A549 (cell line): ENCODE measurements around the gene TAS2R30. TPM values are rescaled to one million over a fixed set of nuclear protein-coding genes. Genes with fewer than 3 reads are reported as not detected.

Experiments used
- ATAC-seq, 2 experiments: fragments of 200-7000 bp in 1 of 2; fragments of >200 bp in 1 of 2; cut with Nextera tagmentation in 1 of 2; cut with Tn5 transposase in 1 of 2; 3 replicates each; pipeline versions ENCODE4 v1.8.0 to v1.9.1; 2018 to 2020; ENCODE audit warnings: mild to moderate bottlenecking in 1 of 2, moderate library complexity in 1 of 2
- CTCF ChIA-PET: fragments of 300-600 bp; sonication (Branson Sonifier 250); formaldehyde crosslinking; extraction: SDS; loops from one replicate; lab custom pipeline; 2021; ENCODE audit warnings: antibody characterized with exemption, inconsistent platforms; lab: Yijun Ruan, JAX
- POLR2A ChIA-PET: fragments of 350-600 bp; formaldehyde crosslinking; extraction: SDS; loops from one replicate; lab custom pipeline; 2021; ENCODE audit warnings: antibody characterized with exemption, inconsistent platforms; lab: Yijun Ruan, JAX
- DNase-seq, 2 experiments: peaks; one replicate each; pipeline versions ENCODE4 v3.0.0 to v3.0.0-alpha.2; 2011 to 2016; ENCODE audit warnings: low read depth in 1 of 2, low spot score in 1 of 2
- FAIRE-seq: peaks from 2 replicates; lab custom pipeline; 2011; peaks lifted over from hg19 to GRCh38; lab: Jason Lieb, UNC
- H3K27ac ChIP-seq, 2 experiments: fragments of >200 bp; sonication (Bioruptor Twin); formaldehyde crosslinking; 3 replicates each; pipeline ENCODE4 v1.5.1; 2016 to 2017
- H3K4me1 ChIP-seq: fragments of >200 bp; sonication (Bioruptor Twin); formaldehyde crosslinking; 3 replicates; pipeline ENCODE4 v1.6.1; 2016
- H3K4me2 ChIP-seq: fragments of >200 bp; sonication (Bioruptor Twin); formaldehyde crosslinking; 3 replicates; pipeline ENCODE4 v1.6.1; 2016
- H3K4me3 ChIP-seq: fragments of >200 bp; sonication (Bioruptor Twin); formaldehyde crosslinking; 3 replicates; pipeline ENCODE4 v1.5.1; 2016
- H3K9me3 ChIP-seq: fragments of >200 bp; sonication (Bioruptor Twin); formaldehyde crosslinking; 3 replicates; pipeline ENCODE4 v1.6.1; 2016
- BHLHE40 ChIP-seq: IDR thresholded peaks from 2 replicates; pipeline ENCODE4 v1.6.1; 2012; ENCODE audit warnings: low read depth, low read length, inconsistent platforms
- CBX8 ChIP-seq: fragments of 200-600 bp; sonication (generic); IDR thresholded peaks from 2 replicates; pipeline ENCODE4 v1.6.1; 2016
- CHD4 ChIP-seq: fragments of 200-600 bp; sonication (generic); IDR thresholded peaks from 2 replicates; pipeline ENCODE4 v1.6.1; 2016; ENCODE audit warnings: antibody characterized with exemption, mild to moderate bottlenecking, borderline replicate concordance
- EHF ChIP-seq: fragments of 250-450 bp; sonication (Bioruptor Pico); IDR thresholded peaks from 2 replicates; pipeline ENCODE4 v1.5.0; 2020; ENCODE audit warnings: mild to moderate bottlenecking
- EHMT2 ChIP-seq: fragments of 200-600 bp; sonication (generic); IDR thresholded peaks from 2 replicates; pipeline ENCODE4 v1.6.1; 2016; ENCODE audit warnings: antibody characterized with exemption, low read depth, mild to moderate bottlenecking, moderate library complexity
- GATA3 ChIP-seq: IDR thresholded peaks from 2 replicates; pipeline ENCODE4 v1.6.1; 2012; ENCODE audit warnings: borderline replicate concordance
- HEYL ChIP-seq: fragments of 250-450 bp; sonication (Bioruptor Pico); IDR thresholded peaks from 2 replicates; pipeline ENCODE4 v1.8.0; 2021; ENCODE audit warnings: mild to moderate bottlenecking, moderate library complexity
- HOXB5 ChIP-seq: fragments of 250-450 bp; sonication (Bioruptor Pico); IDR thresholded peaks from 2 replicates; pipeline ENCODE4 v1.5.0; 2020; ENCODE audit warnings: mild to moderate bottlenecking, moderate library complexity
- KDM5A ChIP-seq: fragments of 200-600 bp; sonication (generic); IDR thresholded peaks from 2 replicates; pipeline ENCODE4 v1.6.1; 2016; ENCODE audit warnings: antibody characterized with exemption, mild to moderate bottlenecking
- MAFK ChIP-seq: fragments of 450-650 bp; IDR thresholded peaks from 2 replicates; pipeline ENCODE4 v1.6.1; 2014; ENCODE audit not compliant: partially characterized antibody
- MAZ ChIP-seq: fragments of 150-350 bp; IDR thresholded peaks from 2 replicates; pipeline ENCODE4 v1.6.1; 2014; ENCODE audit warnings: antibody characterized with exemption, low read depth, low read length, borderline replicate concordance
- MYC ChIP-seq: IDR thresholded peaks from 2 replicates; pipeline ENCODE4 v1.6.1; 2012; ENCODE audit warnings: mild to moderate bottlenecking, inconsistent platforms, low read length, improper control_type of control experiment, borderline replicate concordance
- NFE2L2 ChIP-seq: fragments of 150-350 bp; conservative IDR thresholded peaks from 2 replicates; pipeline ENCODE4 v1.6.1; 2014; ENCODE audit warnings: low read length
- POLR2A ChIP-seq: IDR thresholded peaks from 2 replicates; pipeline ENCODE4 v1.6.1; 2012; ENCODE audit warnings: mild to moderate bottlenecking, low read length
- RAD21 ChIP-seq, 2 experiments: fragments of >200 bp in 1 of 2; sonication (Bioruptor Twin) in 1 of 2; formaldehyde crosslinking in 1 of 2; IDR thresholded peaks in 1 of 2; conservative IDR thresholded peaks in 1 of 2; 2 replicates in 1 of 2; 3 replicates in 1 of 2; pipeline ENCODE4 v1.6.1; 2012 to 2018; ENCODE audit warnings: inconsistent platforms in 1 of 2
- RARB ChIP-seq: fragments of 250-450 bp; sonication (Bioruptor Pico); IDR thresholded peaks from 2 replicates; pipeline ENCODE4 v1.8.0; 2021; ENCODE audit warnings: mild to moderate bottlenecking, moderate library complexity
- SMC3 ChIP-seq: fragments of >200 bp; sonication (Bioruptor Twin); formaldehyde crosslinking; IDR thresholded peaks from 3 replicates; pipeline ENCODE4 v1.6.1; 2018; ENCODE audit warnings: inconsistent platforms
- ZFP36 ChIP-seq: fragments of 450-650 bp; IDR thresholded peaks from 2 replicates; pipeline ENCODE4 v1.6.1; 2014; ENCODE audit warnings: borderline replicate concordance; ENCODE audit not compliant: partially characterized antibody
- ZSCAN20 ChIP-seq: fragments of 250-450 bp; sonication (Bioruptor Pico); IDR thresholded peaks from 2 replicates; pipeline ENCODE4 v1.8.0; 2022; ENCODE audit warnings: mild to moderate bottlenecking, moderate library complexity
- WGBS: methylation state at CpG from one replicate; pipeline ENCODE4 v1.1.6; 2017; ENCODE audit errors: missing lambda C conversion rate; 5-methylcytosine and 5-hydroxymethylcytosine counted together
- polyA plus RNA-seq, 4 experiments: library from polyadenylated mRNA; depleted of rRNA in 3 of 4; stranded (reverse); fragments of >200 nt; fragmentation: RNase III in 1 of 4; extraction: RNeasy Plus Mini Kit Qiagen cat#74134 plus additional on column Dnase treatment in 1 of 4; gene quantifications; 2 replicates in 3 of 4; 3 replicates in 1 of 4; pipeline ENCODE4 v1.2.3, GENCODE V29; 2011 to 2017
- TF ChIP-seq, protein P1 (sequence below): fragments of >200 bp; sonication (Bioruptor Twin); formaldehyde crosslinking; IDR thresholded peaks from 3 replicates; pipeline ENCODE4 v1.5.1; 2016
- TF ChIP-seq, protein P2 (sequence below): fragments of 250-450 bp; sonication (Bioruptor Pico); IDR thresholded peaks from 2 replicates; pipeline ENCODE4 v1.5.0; 2021; ENCODE audit warnings: mild to moderate bottlenecking, moderate library complexity, borderline replicate concordance
- TF ChIP-seq, protein P3 (sequence below): fragments of >200 bp; sonication (Bioruptor Twin); formaldehyde crosslinking; IDR thresholded peaks from 3 replicates; pipeline ENCODE4 v1.6.1; 2016
- TF ChIP-seq, protein P4 (sequence below): IDR thresholded peaks from 2 replicates; pipeline ENCODE4 v1.6.1; 2012
- TF ChIP-seq, protein P5 (sequence below): fragments of 250-450 bp; sonication (Bioruptor Pico); IDR thresholded peaks from 2 replicates; pipeline ENCODE4 v1.5.0; 2020; ENCODE audit warnings: low read depth, mild to moderate bottlenecking, moderate library complexity
- TF ChIP-seq, protein P6 (sequence below): fragments of 450-650 bp; IDR thresholded peaks from 2 replicates; pipeline ENCODE4 v1.6.1; 2014; ENCODE audit warnings: antibody characterized with exemption

The TAS2R30 gene
- polyA plus RNA-seq, 2 of the 4 experiments (the other 2 are of a cell fraction): 0.26 TPM; not detected in 1

DNA sequence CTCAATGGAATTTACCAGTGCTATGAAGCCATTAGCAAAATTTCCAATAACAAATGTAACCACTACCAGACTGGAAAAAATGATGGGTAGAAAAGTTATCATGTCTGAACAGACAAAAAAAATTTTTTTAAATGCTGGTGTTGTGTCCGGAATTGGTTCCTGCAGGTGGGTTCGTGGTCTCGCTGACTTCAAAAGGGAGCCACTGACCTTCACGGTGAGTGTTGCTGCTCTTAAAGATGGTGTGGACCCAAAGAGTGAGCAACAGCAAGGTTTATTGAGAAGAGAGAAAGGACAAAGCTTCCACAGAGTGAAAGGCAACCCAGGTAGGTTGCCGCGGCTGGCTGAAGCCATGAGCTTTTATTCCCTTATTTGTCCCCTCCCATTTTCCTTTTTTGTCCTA is 42.3 kb downstream of the TAS2R30 start, which contains the start of gene TAS2R43:
TSS of gene TAS2R43 (minus strand) at position 186 of the 400 bp plus-strand sequence. CDS start at position 102, 84 bp downstream.
- no peak for DNase-seq
- Histone ChIP-seq H3K4me3 (no peak within 1 kb of the TSS), H3K4me2 (no peak within 1 kb of the TSS)
- WGBS: 90% methylated on average over 3 of the region's 6 CpGs
- TF ChIP-seq, protein P1, sequence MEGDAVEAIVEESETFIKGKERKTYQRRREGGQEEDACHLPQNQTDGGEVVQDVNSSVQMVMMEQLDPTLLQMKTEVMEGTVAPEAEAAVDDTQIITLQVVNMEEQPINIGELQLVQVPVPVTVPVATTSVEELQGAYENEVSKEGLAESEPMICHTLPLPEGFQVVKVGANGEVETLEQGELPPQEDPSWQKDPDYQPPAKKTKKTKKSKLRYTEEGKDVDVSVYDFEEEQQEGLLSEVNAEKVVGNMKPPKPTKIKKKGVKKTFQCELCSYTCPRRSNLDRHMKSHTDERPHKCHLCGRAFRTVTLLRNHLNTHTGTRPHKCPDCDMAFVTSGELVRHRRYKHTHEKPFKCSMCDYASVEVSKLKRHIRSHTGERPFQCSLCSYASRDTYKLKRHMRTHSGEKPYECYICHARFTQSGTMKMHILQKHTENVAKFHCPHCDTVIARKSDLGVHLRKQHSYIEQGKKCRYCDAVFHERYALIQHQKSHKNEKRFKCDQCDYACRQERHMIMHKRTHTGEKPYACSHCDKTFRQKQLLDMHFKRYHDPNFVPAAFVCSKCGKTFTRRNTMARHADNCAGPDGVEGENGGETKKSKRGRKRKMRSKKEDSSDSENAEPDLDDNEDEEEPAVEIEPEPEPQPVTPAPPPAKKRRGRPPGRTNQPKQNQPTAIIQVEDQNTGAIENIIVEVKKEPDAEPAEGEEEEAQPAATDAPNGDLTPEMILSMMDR: no peak
- no peak for TF ChIP-seq EHMT2
- TF ChIP-seq MAZ: no peak
- no peak for TF ChIP-seq KDM5A
- no peak for TF ChIP-seq MAFK
- TF ChIP-seq, all 56 proteins: peak for 0
- no peak within 1 kb of the TSS for H3K27ac ChIP-seq
- ChIA-PET POLR2A (no interaction called here), CTCF (no interaction called here)
- ATAC-seq (no peak), FAIRE-seq (no peak)
- no peaks in the 10 kb centered on the region for H3K9me3 ChIP-seq
- no peaks in the 10 kb centered on the region for H3K4me1 ChIP-seq

DNA sequence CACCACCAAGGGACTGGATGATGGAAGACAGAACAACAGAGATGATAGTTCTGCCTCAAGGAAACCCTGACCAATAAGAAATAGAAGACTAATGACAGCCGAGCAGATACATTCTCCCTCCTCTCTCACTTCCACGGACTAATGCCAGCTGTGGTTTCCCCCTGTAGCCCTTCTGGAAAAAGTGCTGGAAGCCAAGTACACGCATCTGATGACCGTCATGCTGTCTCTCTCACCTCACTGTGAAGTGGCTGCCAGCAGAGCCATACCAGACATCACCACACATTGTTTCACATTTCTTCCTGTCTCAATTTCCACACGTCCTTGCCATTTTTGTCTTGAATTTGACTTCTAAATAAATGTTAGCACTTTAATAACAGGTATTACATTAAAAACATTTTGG is 45.2 kb downstream of the TAS2R30 start:
- 0% methylated on average over 1 of the region's 5 CpGs for WGBS
- DNase-seq (no peak), ATAC-seq (no peak), FAIRE-seq (no peak)
- no peak overlapping the region for H3K4me2 ChIP-seq
- no peak overlapping the region for H3K4me3 ChIP-seq
- no peaks in the 10 kb centered on the region for H3K9me3 ChIP-seq
- TF ChIP-seq EHF (CRISPR knock-in tag) (no peak), EHMT2 (no peak), MYC (no peak), ZFP36 (no peak), NFE2L2 (no peak), CBX8 (no peak), SMC3 (no peak), CHD4 (no peak), BHLHE40 (no peak), RAD21 (conservative IDR thresholded peaks at IDR 0.05 in 1 of 2, IDR thresholded peaks at IDR 0.05 in 1 of 2) (no peak), RARB (CRISPR knock-in tag) (no peak)
- TF ChIP-seq, protein P2, sequence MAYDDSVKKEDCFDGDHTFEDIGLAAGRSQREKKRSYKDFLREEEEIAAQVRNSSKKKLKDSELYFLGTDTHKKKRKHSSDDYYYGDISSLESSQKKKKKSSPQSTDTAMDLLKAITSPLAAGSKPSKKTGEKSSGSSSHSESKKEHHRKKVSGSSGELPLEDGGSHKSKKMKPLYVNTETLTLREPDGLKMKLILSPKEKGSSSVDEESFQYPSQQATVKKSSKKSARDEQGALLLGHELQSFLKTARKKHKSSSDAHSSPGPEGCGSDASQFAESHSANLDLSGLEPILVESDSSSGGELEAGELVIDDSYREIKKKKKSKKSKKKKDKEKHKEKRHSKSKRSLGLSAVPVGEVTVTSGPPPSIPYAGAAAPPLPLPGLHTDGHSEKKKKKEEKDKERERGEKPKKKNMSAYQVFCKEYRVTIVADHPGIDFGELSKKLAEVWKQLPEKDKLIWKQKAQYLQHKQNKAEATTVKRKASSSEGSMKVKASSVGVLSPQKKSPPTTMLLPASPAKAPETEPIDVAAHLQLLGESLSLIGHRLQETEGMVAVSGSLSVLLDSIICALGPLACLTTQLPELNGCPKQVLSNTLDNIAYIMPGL (CRISPR knock-in tag): no peak
- TF ChIP-seq, protein P3, sequence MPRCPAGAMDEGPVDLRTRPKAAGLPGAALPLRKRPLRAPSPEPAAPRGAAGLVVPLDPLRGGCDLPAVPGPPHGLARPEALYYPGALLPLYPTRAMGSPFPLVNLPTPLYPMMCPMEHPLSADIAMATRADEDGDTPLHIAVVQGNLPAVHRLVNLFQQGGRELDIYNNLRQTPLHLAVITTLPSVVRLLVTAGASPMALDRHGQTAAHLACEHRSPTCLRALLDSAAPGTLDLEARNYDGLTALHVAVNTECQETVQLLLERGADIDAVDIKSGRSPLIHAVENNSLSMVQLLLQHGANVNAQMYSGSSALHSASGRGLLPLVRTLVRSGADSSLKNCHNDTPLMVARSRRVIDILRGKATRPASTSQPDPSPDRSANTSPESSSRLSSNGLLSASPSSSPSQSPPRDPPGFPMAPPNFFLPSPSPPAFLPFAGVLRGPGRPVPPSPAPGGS: no peak
- TF ChIP-seq, protein P4, sequence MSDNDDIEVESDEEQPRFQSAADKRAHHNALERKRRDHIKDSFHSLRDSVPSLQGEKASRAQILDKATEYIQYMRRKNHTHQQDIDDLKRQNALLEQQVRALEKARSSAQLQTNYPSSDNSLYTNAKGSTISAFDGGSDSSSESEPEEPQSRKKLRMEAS: no peak
- no peaks in the 10 kb centered on the region for H3K4me1 ChIP-seq
- H3K27ac ChIP-seq: no peak overlapping the region
- ChIA-PET CTCF (no interaction called here), POLR2A (no interaction called here)

DNA sequence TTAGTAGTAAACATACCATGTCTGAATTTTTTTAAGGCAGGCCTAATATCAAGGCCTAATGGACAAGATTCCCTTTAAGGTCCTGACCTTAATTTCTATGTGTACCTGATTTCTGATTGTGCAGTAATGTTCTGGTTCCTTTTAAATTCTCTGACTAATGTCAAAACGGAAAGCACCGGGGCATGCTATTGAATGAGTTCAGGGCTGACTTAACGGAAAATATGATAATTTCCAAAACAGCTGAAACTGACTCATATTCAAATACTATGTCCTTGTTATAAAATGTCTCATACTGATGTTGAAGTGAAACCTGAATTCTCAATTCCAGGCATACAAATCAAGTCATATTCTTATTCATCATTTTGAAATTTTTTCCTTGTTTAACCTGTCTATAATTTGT is 49.0 kb downstream of the TAS2R30 start:
- Histone ChIP-seq H3K4me2 (no peak overlapping the region), H3K27ac (no peak overlapping the region), H3K4me3 (no peak overlapping the region), H3K9me3 (no peaks in the 10 kb centered on the region), H3K4me1 (no peaks in the 10 kb centered on the region)
- no peak for DNase-seq
- ChIA-PET POLR2A (no interaction called here), CTCF (no interaction called here)
- no peak for ATAC-seq
- no peak for FAIRE-seq
- no CpG with 5 or more reads among the region's 3 CpGs for WGBS
- TF ChIP-seq NFE2L2 (no peak), RARB (CRISPR knock-in tag) (no peak), HEYL (CRISPR knock-in tag) (no peak), ZSCAN20 (CRISPR knock-in tag) (no peak), RAD21 (conservative IDR thresholded peaks at IDR 0.05 in 1 of 2, IDR thresholded peaks at IDR 0.05 in 1 of 2) (no peak), HOXB5 (CRISPR knock-in tag) (no peak), GATA3 (no peak), POLR2A (no peak)
- TF ChIP-seq, protein P2 (CRISPR knock-in tag): no peak
- TF ChIP-seq, protein P5, sequence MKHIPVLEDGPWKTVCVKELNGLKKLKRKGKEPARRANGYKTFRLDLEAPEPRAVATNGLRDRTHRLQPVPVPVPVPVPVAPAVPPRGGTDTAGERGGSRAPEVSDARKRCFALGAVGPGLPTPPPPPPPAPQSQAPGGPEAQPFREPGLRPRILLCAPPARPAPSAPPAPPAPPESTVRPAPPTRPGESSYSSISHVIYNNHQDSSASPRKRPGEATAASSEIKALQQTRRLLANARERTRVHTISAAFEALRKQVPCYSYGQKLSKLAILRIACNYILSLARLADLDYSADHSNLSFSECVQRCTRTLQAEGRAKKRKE (CRISPR knock-in tag): no peak
- TF ChIP-seq, protein P6, sequence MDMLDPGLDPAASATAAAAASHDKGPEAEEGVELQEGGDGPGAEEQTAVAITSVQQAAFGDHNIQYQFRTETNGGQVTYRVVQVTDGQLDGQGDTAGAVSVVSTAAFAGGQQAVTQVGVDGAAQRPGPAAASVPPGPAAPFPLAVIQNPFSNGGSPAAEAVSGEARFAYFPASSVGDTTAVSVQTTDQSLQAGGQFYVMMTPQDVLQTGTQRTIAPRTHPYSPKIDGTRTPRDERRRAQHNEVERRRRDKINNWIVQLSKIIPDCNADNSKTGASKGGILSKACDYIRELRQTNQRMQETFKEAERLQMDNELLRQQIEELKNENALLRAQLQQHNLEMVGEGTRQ: no peak
